Calu3 (cell line): Measurements from ENCODE around the gene TNFRSF25. TPM values are rescaled to one million over a fixed set of nuclear protein-coding genes. Genes with fewer than 3 reads are reported as not detected.

Experiments
- BruUV-seq: library from RNA; stranded (reverse); fragments of 400-500 nt; replicated peaks from 2 replicates; lab custom pipeline; 2021; lab: Mats Ljungman, UMichigan
- CTCF ChIA-PET: fragments of 300-600 bp; sonication (Branson Sonifier 250); formaldehyde crosslinking; loops from one replicate; lab custom pipeline; 2022; ENCODE audit warnings: antibody characterized with exemption; lab: Charles Lee
- DNase-seq: peaks from one replicate; pipeline ENCODE4 v3.0.0; 2022
- H3K27ac Mint-ChIP-seq: one replicate; pipeline ENCODE4 v1.8.0; 2022; ENCODE audit warnings: mixed read lengths; ENCODE audit not compliant: unreplicated experiment
- H3K27me3 Mint-ChIP-seq: one replicate; pipeline ENCODE4 v1.8.0; 2022; ENCODE audit warnings: mixed read lengths; ENCODE audit not compliant: unreplicated experiment
- H3K36me3 Mint-ChIP-seq: one replicate; pipeline ENCODE4 v1.8.0; 2022; ENCODE audit warnings: mild to moderate bottlenecking, moderate library complexity, mixed read lengths; ENCODE audit not compliant: insufficient read depth, unreplicated experiment
- H3K4me1 Mint-ChIP-seq: one replicate; pipeline ENCODE4 v1.8.0; 2022; ENCODE audit warnings: mild to moderate bottlenecking, low read depth, mixed read lengths; ENCODE audit not compliant: unreplicated experiment
- H3K4me3 Mint-ChIP-seq: one replicate; pipeline ENCODE4 v1.8.0; 2022; ENCODE audit warnings: mild to moderate bottlenecking, low read depth, moderate library complexity, mixed read lengths; ENCODE audit not compliant: unreplicated experiment
- H3K9me3 Mint-ChIP-seq: one replicate; pipeline ENCODE4 v1.8.0; 2022; ENCODE audit warnings: low read depth, mixed read lengths; ENCODE audit not compliant: unreplicated experiment
- CTCF ChIP-seq: fragments of 200-600 bp; IDR thresholded peaks from one replicate; pipeline ENCODE4 v1.8.0; 2022; ENCODE audit warnings: antibody characterized with exemption; ENCODE audit not compliant: unreplicated experiment
- intact Hi-C: fragments of 100-400 bp; cut with micrococcal nuclease; formaldehyde crosslinking; loops from one replicate; pipeline ENCODE4 v1.10.0; 2022; ENCODE audit not compliant: unreplicated experiment
- total RNA-seq: library from RNA; stranded (reverse); gene quantifications from 2 replicates; pipeline ENCODE4 v1.2.3, GENCODE V29; 2022

Gene TNFRSF25
- total RNA-seq, 1 experiment from 2014 or later = 6.4 TPM

- CTCF ChIA-PET = interaction anchor here (0.6 to 1.8 kb wide), 4 partner anchors 11 to 223 kb away, joined by 3 to 4 read pairs (median 3); partner anchors contain the start of gene NOL9
- no TSS peak for BruUV-seq
- Mint-ChIP-seq H3K27me3 (no peaks in the 10 kb centered on the region), H3K4me3 (peak overlapping the region; percentile 76), H3K36me3 (peaks cover 27% of the 10 kb centered on the region), H3K27ac (peak overlapping the region; percentile 83), H3K9me3 (no peaks in the 10 kb centered on the region), H3K4me1 (peaks cover 10% of the 10 kb centered on the region)
- DNase-seq = peak; percentile 80
- intact Hi-C loops = no loop called here
- no peak for TF ChIP-seq CTCF
These were observed 6.0 kb upstream of the TNFRSF25 start for GRCh38 chr1:6471970-6472368.

- peak overlapping the region; percentile 83 for H3K27ac Mint-ChIP-seq
- TF ChIP-seq CTCF = no peak
- DNase-seq = peak; percentile 89
- peaks cover 27% of the 10 kb centered on the region for H3K36me3 Mint-ChIP-seq
- intact Hi-C loops = no loop called here
- CTCF ChIA-PET = interaction anchor here (0.9 to 1.8 kb wide), 3 partner anchors 12 to 223 kb away, joined by 3 to 4 read pairs (median 3); partner anchors contain the start of gene NOL9
- H3K27me3 Mint-ChIP-seq = no peaks in the 10 kb centered on the region
- H3K9me3 Mint-ChIP-seq = no peaks in the 10 kb centered on the region
- peak overlapping the region; percentile 76 for H3K4me3 Mint-ChIP-seq
- no TSS peak for BruUV-seq
- peaks cover 10% of the 10 kb centered on the region for H3K4me1 Mint-ChIP-seq
These were observed 5.4 kb upstream of the TNFRSF25 start for GRCh38 chr1:6471086-6471969.

GRCh38 chr1:6470132-6471085 lies 4.4 kb upstream of the TNFRSF25 start:
- TF ChIP-seq CTCF = no peak
- no peak for DNase-seq
- Mint-ChIP-seq H3K4me1 (peaks cover 4% of the 10 kb centered on the region), H3K27me3 (no peaks in the 10 kb centered on the region), H3K27ac (no peak overlapping the region), H3K4me3 (peak overlapping the region; percentile 76), H3K9me3 (no peaks in the 10 kb centered on the region), H3K36me3 (peaks cover 23% of the 10 kb centered on the region)
- intact Hi-C loops = no loop called here
- CTCF ChIA-PET = interaction anchor here (1.7 kb wide), 1 partner anchor 84 kb away, joined by 3 read pairs; the partner anchor contains the start of gene NOL9
- BruUV-seq = no TSS peak

GRCh38 chr1:6468729-6469461 lies 2.9 kb upstream of the TNFRSF25 start:
- CTCF ChIA-PET = no interaction called here
- Mint-ChIP-seq H3K9me3 (no peaks in the 10 kb centered on the region), H3K4me3 (no peak overlapping the region), H3K4me1 (no peaks in the 10 kb centered on the region), H3K36me3 (peaks cover 21% of the 10 kb centered on the region), H3K27me3 (no peaks in the 10 kb centered on the region), H3K27ac (no peak overlapping the region)
- no peak for TF ChIP-seq CTCF
- BruUV-seq = no TSS peak
- intact Hi-C loops = no loop called here
- DNase-seq = no peak
